RWPE1 (cell line): ENCODE measurements around the gene PHPT1.

Experiments
- CTCF ChIA-PET: fragments of 350-600 bp; sonication (Branson Sonifier 250); formaldehyde crosslinking; extraction: SDS; loops from one replicate; lab custom pipeline; 2021; lab: Yijun Ruan, JAX
- POLR2A ChIA-PET: fragments of 400-600 bp; formaldehyde crosslinking; extraction: SDS; loops from one replicate; lab custom pipeline; 2020; ENCODE audit warnings: antibody characterized with exemption; ENCODE audit not compliant: low non-redundant PET; lab: Yijun Ruan, JAX
- DNase-seq: peaks from one replicate; pipeline ENCODE4 v3.0.0; 2012; ENCODE audit warnings: low spot score
- H3K27ac ChIP-seq: fragments of 450-650 bp; 2 replicates; pipeline ENCODE4 v1.5.1; 2017
- TF ChIP-seq, protein P1 (sequence below): fragments of 450-650 bp; conservative IDR thresholded peaks from 2 replicates; pipeline ENCODE4 v1.5.1; 2017; ENCODE audit warnings: low read depth, mild to moderate bottlenecking

Gene PHPT1

DNA sequence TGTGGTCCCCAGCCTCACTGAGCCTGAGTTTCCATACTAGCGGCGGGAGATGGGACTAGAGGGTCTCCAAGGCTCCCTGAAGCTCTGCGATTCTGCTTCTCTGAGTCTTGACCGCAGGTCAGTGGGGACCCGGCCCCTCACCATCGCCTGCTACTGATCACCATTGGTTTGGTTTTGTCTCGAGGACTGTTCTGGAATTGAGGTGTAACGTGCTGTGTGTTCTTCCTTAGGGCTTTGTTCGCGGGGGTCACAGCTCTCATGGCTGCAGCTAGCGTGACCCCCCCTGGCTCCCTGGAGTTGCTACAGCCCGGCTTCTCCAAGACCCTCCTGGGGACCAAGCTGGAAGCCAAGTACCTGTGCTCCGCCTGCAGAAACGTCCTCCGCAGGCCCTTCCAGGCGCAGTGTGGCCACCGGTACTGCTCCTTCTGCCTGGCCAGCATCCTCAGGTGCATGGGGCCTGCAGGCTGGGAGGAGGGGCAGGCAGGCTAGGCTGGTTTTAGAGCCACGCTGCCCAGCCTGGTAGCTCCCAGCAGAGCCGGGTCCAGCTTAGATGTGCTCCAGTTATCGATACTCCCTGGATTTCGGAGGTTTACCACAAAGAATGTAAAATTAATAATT is 49.4 kb downstream of the PHPT1 start:
- peak overlapping the region; percentile 4 for H3K27ac ChIP-seq
- TF ChIP-seq, protein P1, sequence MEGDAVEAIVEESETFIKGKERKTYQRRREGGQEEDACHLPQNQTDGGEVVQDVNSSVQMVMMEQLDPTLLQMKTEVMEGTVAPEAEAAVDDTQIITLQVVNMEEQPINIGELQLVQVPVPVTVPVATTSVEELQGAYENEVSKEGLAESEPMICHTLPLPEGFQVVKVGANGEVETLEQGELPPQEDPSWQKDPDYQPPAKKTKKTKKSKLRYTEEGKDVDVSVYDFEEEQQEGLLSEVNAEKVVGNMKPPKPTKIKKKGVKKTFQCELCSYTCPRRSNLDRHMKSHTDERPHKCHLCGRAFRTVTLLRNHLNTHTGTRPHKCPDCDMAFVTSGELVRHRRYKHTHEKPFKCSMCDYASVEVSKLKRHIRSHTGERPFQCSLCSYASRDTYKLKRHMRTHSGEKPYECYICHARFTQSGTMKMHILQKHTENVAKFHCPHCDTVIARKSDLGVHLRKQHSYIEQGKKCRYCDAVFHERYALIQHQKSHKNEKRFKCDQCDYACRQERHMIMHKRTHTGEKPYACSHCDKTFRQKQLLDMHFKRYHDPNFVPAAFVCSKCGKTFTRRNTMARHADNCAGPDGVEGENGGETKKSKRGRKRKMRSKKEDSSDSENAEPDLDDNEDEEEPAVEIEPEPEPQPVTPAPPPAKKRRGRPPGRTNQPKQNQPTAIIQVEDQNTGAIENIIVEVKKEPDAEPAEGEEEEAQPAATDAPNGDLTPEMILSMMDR, result no peak
- POLR2A ChIA-PET, result no interaction called here
- no peak for DNase-seq
- CTCF ChIA-PET, result interaction anchor here (0.9 kb wide), 1 partner anchor 46 kb away, joined by 4 read pairs; no protein-coding TSS in a partner anchor

DNA sequence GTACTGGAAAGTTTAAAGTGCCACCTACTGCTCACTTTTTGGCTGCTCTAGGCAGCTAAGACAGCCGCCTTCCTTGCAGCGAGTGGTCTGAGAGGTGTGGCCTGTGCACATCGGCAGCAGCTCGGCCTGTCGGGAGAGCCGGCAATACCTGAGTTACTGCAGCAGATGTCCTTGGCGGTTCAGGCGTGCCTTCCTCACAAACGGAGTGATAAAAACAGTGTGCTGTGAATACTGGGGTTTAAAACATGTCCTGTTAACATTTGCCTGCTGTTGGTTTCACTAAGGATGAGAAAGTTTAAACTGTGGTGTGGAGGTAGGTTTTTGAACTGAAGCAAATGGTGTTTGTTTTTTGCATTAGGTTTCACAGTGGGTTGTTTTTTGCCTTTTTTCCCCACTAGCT is 50.0 kb downstream of the PHPT1 start:
- ChIA-PET POLR2A (no interaction called here), CTCF (interaction anchor here (0.9 kb wide), 1 partner anchor 45 kb away, joined by 4 read pairs; no protein-coding TSS in a partner anchor)

GRCh38 chr9:136900556-136900955 is 51.3 kb downstream of the PHPT1 start:
- CTCF ChIA-PET, result no interaction called here
- peak overlapping the region; percentile 80 for H3K27ac ChIP-seq
- no peak for DNase-seq
- POLR2A ChIA-PET, result no interaction called here
- TF ChIP-seq, protein P1, result no peak

More for the DNA sequence above, 50.0 kb downstream of the PHPT1 start:
- no peak for DNase-seq
- H3K27ac ChIP-seq, result peak overlapping the region; percentile 4
- TF ChIP-seq, protein P1, result no peak
